Neural cell (in vitro differentiated cells): ENCODE results near the gene KIAA1586. TPM values are rescaled to one million over a fixed set of nuclear protein-coding genes. Genes with fewer than 3 reads are reported as not detected.

Experiments used
- H2AFZ ChIP-seq: fragments of 200-600, 300-800 bp; sonication (generic), shearing (Covaris generic); 2 replicates; pipeline ENCODE4 v1.6.0; 2014; ENCODE audit warnings: low read depth, mild to moderate bottlenecking, antibody characterized with exemption, low read length, moderate library complexity
- H3F3A ChIP-seq: fragments of 200-600 bp; shearing (Covaris generic); 2 replicates; pipeline ENCODE4 v1.6.1; 2016; ENCODE audit warnings: mild to moderate bottlenecking, moderate library complexity, mixed read lengths, antibody characterized with exemption, low read length; ENCODE audit not compliant: insufficient read depth, poor library complexity, severe bottlenecking
- H3K27ac ChIP-seq: fragments of 200-600, 300-800 bp; sonication (generic), shearing (Covaris generic); 2 replicates; pipeline ENCODE4 v1.5.1; 2014; ENCODE audit warnings: mild to moderate bottlenecking, low read length, moderate library complexity
- H3K27me3 ChIP-seq: fragments of 300-800, 200-600 bp; sonication (generic), shearing (Covaris generic); 2 replicates; pipeline ENCODE4 v1.6.0; 2014; ENCODE audit warnings: mild to moderate bottlenecking, low read depth, low read length, moderate library complexity; ENCODE audit not compliant: insufficient read depth
- H3K36me3 ChIP-seq: fragments of 300-800, 200-600 bp; sonication (generic), shearing (Covaris generic); 2 replicates; pipeline ENCODE4 v1.5.1; 2014; ENCODE audit warnings: mild to moderate bottlenecking, antibody characterized with exemption, low read length, moderate library complexity; ENCODE audit not compliant: insufficient read depth
- H3K4me2 ChIP-seq: fragments of 300-800, 200-600 bp; sonication (generic), shearing (Covaris generic); 2 replicates; pipeline ENCODE4 v1.6.0; 2014; ENCODE audit warnings: mild to moderate bottlenecking, low read length
- H3K4me3 ChIP-seq: fragments of 300-800, 200-600 bp; sonication (generic), shearing (Covaris generic); 2 replicates; pipeline ENCODE4 v1.5.1; 2014; ENCODE audit warnings: mild to moderate bottlenecking, low read length, moderate library complexity
- H3K79me2 ChIP-seq: fragments of 200-600 bp; shearing (Covaris generic); replicated peaks from 2 replicates; pipeline ENCODE4 v1.6.0; 2014; ENCODE audit warnings: mild to moderate bottlenecking, low read length, moderate library complexity; ENCODE audit not compliant: insufficient read depth
- H3K9ac ChIP-seq: fragments of 300-800, 200-600 bp; sonication (generic), shearing (Covaris generic); 2 replicates; pipeline ENCODE4 v1.6.1; 2016; ENCODE audit warnings: mild to moderate bottlenecking, low read length, mixed read lengths
- H3K9me2 ChIP-seq: fragments of 200-600 bp; shearing (Covaris generic); 2 replicates; pipeline ENCODE4 v1.6.1; 2016; ENCODE audit warnings: mild to moderate bottlenecking, low read length, mixed read lengths; ENCODE audit not compliant: insufficient read depth
- H3K9me3 ChIP-seq: fragments of 200-600, 300-800 bp; sonication (generic), shearing (Covaris generic); 2 replicates; pipeline ENCODE4 v1.6.1; 2016; ENCODE audit warnings: mild to moderate bottlenecking, mixed run types, low read length, moderate library complexity, mixed read lengths
- H4K20me1 ChIP-seq: fragments of 200-600 bp; shearing (Covaris generic); 2 replicates; pipeline ENCODE4 v1.6.1; 2016; ENCODE audit warnings: mild to moderate bottlenecking, mixed run types; ENCODE audit not compliant: insufficient read depth
- EP300 ChIP-seq: fragments of 450-650 bp; conservative IDR thresholded peaks from 2 replicates; pipeline ENCODE4 v1.6.1; 2014; ENCODE audit warnings: antibody characterized with exemption, mild to moderate bottlenecking, moderate library complexity; ENCODE audit not compliant: poor library complexity, severe bottlenecking
- EZH2 ChIP-seq: fragments of 200-600, 300-800 bp; shearing (Covaris generic), sonication (generic); IDR thresholded peaks from 2 replicates; pipeline ENCODE4 v1.6.1; 2014; ENCODE audit warnings: antibody characterized with exemption, low read length, borderline replicate concordance, mild to moderate bottlenecking; ENCODE audit not compliant: insufficient read depth, poor library complexity, severe bottlenecking
- MXI1 ChIP-seq: fragments of 450-650 bp; conservative IDR thresholded peaks from 2 replicates; pipeline ENCODE4 v1.6.1; 2014; ENCODE audit warnings: antibody characterized with exemption, mild to moderate bottlenecking; ENCODE audit not compliant: poor library complexity, severe bottlenecking
- POLR2AphosphoS5 ChIP-seq: IDR thresholded peaks from 2 replicates; pipeline ENCODE4 v1.6.1; 2012
- RAD21 ChIP-seq: fragments of 450-650 bp; conservative IDR thresholded peaks from 2 replicates; pipeline ENCODE4 v1.6.1; 2014; ENCODE audit warnings: antibody characterized with exemption, mild to moderate bottlenecking, moderate library complexity
- SMC3 ChIP-seq: fragments of 450-650 bp; conservative IDR thresholded peaks from 2 replicates; pipeline ENCODE4 v1.6.1; 2014; ENCODE audit warnings: antibody characterized with exemption, mild to moderate bottlenecking, moderate library complexity; ENCODE audit not compliant: poor library complexity
- TAF1 ChIP-seq: IDR thresholded peaks from 2 replicates; pipeline ENCODE4 v1.6.1; 2012; ENCODE audit warnings: low read depth
- polyA plus RNA-seq: library from polyadenylated mRNA; depleted of rRNA; stranded (reverse); fragments of >200 nt; gene quantifications from 2 replicates; pipeline ENCODE4 v1.2.3, GENCODE V29; 2014
- TF ChIP-seq, protein P1 (sequence below): IDR thresholded peaks from 2 replicates; pipeline ENCODE4 v1.6.1; 2012; ENCODE audit warnings: borderline replicate concordance
- TF ChIP-seq, protein P2 (sequence below): fragments of 450-650 bp; IDR thresholded peaks from 2 replicates; pipeline ENCODE4 v1.5.1; 2014; ENCODE audit warnings: antibody characterized with exemption, mild to moderate bottlenecking, moderate library complexity; ENCODE audit not compliant: poor library complexity, severe bottlenecking

The KIAA1586 gene
- polyA plus RNA-seq, 1 donor from 2014 or later = 34.4 TPM

DNA sequence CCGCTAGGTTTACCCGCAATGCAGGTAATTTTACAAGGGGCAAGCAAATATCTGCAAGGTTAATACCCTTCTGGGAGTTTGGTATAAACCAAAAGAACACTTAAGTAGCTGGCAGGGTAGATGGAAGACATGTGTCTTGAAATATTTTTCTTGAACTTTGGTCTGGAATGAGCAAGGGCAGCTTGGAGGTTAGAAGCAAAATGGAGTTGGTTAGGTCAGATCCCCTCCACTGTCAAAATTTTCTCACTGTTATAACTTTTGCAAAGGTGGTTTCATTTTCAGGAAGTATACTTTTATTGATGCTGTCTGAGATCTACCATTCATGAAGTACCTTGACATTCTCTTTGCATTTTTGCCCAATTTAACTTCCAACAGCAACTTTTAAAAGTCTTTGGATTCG, 13.3 kb upstream of the KIAA1586 start:
- Histone ChIP-seq H4K20me1 (no peaks in the 10 kb centered on the region), H3K9me2 (no peaks in the 10 kb centered on the region), H2AFZ (no peak overlapping the region), H3K9me3 (no peaks in the 10 kb centered on the region), H3K27ac (no peak overlapping the region), H3K9ac (no peak overlapping the region), H3K27me3 (no peaks in the 10 kb centered on the region), H3K4me2 (no peak overlapping the region), H3F3A (no peaks in the 10 kb centered on the region), H3K79me2 (no peaks in the 10 kb centered on the region), H3K4me3 (no peak overlapping the region), H3K36me3 (no peaks in the 10 kb centered on the region)
- no peak for TF ChIP-seq EP300
- TF ChIP-seq MXI1 = no peak
- TF ChIP-seq, protein P1, sequence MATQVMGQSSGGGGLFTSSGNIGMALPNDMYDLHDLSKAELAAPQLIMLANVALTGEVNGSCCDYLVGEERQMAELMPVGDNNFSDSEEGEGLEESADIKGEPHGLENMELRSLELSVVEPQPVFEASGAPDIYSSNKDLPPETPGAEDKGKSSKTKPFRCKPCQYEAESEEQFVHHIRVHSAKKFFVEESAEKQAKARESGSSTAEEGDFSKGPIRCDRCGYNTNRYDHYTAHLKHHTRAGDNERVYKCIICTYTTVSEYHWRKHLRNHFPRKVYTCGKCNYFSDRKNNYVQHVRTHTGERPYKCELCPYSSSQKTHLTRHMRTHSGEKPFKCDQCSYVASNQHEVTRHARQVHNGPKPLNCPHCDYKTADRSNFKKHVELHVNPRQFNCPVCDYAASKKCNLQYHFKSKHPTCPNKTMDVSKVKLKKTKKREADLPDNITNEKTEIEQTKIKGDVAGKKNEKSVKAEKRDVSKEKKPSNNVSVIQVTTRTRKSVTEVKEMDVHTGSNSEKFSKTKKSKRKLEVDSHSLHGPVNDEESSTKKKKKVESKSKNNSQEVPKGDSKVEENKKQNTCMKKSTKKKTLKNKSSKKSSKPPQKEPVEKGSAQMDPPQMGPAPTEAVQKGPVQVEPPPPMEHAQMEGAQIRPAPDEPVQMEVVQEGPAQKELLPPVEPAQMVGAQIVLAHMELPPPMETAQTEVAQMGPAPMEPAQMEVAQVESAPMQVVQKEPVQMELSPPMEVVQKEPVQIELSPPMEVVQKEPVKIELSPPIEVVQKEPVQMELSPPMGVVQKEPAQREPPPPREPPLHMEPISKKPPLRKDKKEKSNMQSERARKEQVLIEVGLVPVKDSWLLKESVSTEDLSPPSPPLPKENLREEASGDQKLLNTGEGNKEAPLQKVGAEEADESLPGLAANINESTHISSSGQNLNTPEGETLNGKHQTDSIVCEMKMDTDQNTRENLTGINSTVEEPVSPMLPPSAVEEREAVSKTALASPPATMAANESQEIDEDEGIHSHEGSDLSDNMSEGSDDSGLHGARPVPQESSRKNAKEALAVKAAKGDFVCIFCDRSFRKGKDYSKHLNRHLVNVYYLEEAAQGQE = no peak
- TF ChIP-seq SMC3 = no peak
- no peak for TF ChIP-seq RAD21
- no peak for TF ChIP-seq POLR2AphosphoS5
- no peak for TF ChIP-seq EZH2
- TF ChIP-seq TAF1 = no peak
- TF ChIP-seq, protein P2, sequence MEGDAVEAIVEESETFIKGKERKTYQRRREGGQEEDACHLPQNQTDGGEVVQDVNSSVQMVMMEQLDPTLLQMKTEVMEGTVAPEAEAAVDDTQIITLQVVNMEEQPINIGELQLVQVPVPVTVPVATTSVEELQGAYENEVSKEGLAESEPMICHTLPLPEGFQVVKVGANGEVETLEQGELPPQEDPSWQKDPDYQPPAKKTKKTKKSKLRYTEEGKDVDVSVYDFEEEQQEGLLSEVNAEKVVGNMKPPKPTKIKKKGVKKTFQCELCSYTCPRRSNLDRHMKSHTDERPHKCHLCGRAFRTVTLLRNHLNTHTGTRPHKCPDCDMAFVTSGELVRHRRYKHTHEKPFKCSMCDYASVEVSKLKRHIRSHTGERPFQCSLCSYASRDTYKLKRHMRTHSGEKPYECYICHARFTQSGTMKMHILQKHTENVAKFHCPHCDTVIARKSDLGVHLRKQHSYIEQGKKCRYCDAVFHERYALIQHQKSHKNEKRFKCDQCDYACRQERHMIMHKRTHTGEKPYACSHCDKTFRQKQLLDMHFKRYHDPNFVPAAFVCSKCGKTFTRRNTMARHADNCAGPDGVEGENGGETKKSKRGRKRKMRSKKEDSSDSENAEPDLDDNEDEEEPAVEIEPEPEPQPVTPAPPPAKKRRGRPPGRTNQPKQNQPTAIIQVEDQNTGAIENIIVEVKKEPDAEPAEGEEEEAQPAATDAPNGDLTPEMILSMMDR = no peak

DNA sequence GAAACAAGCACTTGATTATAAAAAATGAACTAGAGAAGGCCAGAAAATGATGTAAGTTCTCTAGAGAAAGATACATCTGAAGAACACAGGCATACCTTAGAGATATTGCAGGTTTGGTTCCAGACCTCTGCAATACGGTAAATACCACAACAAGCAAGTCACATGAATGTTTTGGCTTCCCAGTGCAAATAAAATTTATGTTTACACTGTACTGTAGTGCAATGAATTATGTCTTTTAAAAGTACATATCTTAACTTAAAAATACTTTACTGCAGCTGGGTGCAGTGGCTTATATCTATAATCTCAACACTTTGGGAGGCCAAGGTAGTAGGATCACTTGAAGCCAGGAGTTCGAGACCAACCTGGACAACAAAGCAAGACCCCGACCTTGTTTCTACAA, 10.9 kb upstream of the KIAA1586 start:
- Histone ChIP-seq H2AFZ (no peak overlapping the region), H3K4me3 (no peak overlapping the region), H4K20me1 (no peaks in the 10 kb centered on the region), H3K36me3 (no peaks in the 10 kb centered on the region), H3F3A (no peaks in the 10 kb centered on the region), H3K9me3 (no peaks in the 10 kb centered on the region), H3K79me2 (no peaks in the 10 kb centered on the region), H3K4me2 (no peak overlapping the region), H3K9ac (no peak overlapping the region), H3K27me3 (no peaks in the 10 kb centered on the region), H3K27ac (no peak overlapping the region), H3K9me2 (no peaks in the 10 kb centered on the region)
- TF ChIP-seq MXI1 (no peak), EP300 (no peak), SMC3 (no peak), TAF1 (no peak), EZH2 (no peak), RAD21 (no peak), POLR2AphosphoS5 (no peak)
- TF ChIP-seq, protein P2 = no peak
- TF ChIP-seq, protein P1 = no peak
